ENCODE results near the gene KCNQ2. TPM values are rescaled to one million over a fixed set of nuclear protein-coding genes. Genes with fewer than 3 reads are reported as not detected.
A peak's percentile ranks its signal among the peaks of the same experiment; 100 is the strongest.

Gene KCNQ2
- total RNA-seq, 1 donor from 2014 or later, result 11.5 TPM

- Histone ChIP-seq H3K4me2 (ENCODE audit: low read length) (peak overlapping the region; percentile 8), H3K9ac (ENCODE audit: low read length) (no peak overlapping the region), H3K36me3 (ENCODE audit: insufficient read depth, low read length) (no peaks in the 10 kb centered on the region), H3K4me1 (ENCODE audit: insufficient read depth, low read length) (no peaks in the 10 kb centered on the region), H3K27me3 (ENCODE audit: insufficient read depth, low read length) (peaks cover 14% of the 10 kb centered on the region), H3K27ac (ENCODE audit: low read depth, low read length) (no peak overlapping the region), H3K4me3 (ENCODE audit: insufficient read depth, low read depth, low read length) (no peak overlapping the region), H3K79me2 (ENCODE audit: insufficient read depth, low read length) (no peaks in the 10 kb centered on the region), H2AFZ (ENCODE audit: low read depth, low read length) (no peak overlapping the region), H4K20me1 (ENCODE audit: insufficient read depth, low read length) (no peaks in the 10 kb centered on the region), H3K9me3 (ENCODE audit: insufficient read depth, low read depth, low read length) (peaks cover 16% of the 10 kb centered on the region)
- Mint-ChIP-seq H3K36me3 (ENCODE audit: low read depth, unreplicated experiment) (no peaks in the 10 kb centered on the region), H3K9me3 (ENCODE audit: unreplicated experiment) (peaks cover 14% of the 10 kb centered on the region), H3K4me1 (ENCODE audit: low read depth, unreplicated experiment) (no peaks in the 10 kb centered on the region), H3K27me3 (ENCODE audit: low read depth, unreplicated experiment) (peaks cover 19% of the 10 kb centered on the region), H3K4me3 (ENCODE audit: unreplicated experiment) (no peak overlapping the region), H3K27ac (ENCODE audit: unreplicated experiment) (no peak overlapping the region)
- TF ChIP-seq CTCF (IDR thresholded peaks at IDR 0.05; ENCODE audit: insufficient read depth, low read depth, low read length) (no peak), EZH2 (IDR thresholded peaks at IDR 0.05; ENCODE audit: insufficient read depth, low read length) (no peak)
- FAIRE-seq, result no peak
- no peak for DNase-seq (ENCODE audit: low read depth)
Measured at GRCh38 chr20:63501818-63502670, 29.6 kb upstream of the KCNQ2 start.

DNA sequence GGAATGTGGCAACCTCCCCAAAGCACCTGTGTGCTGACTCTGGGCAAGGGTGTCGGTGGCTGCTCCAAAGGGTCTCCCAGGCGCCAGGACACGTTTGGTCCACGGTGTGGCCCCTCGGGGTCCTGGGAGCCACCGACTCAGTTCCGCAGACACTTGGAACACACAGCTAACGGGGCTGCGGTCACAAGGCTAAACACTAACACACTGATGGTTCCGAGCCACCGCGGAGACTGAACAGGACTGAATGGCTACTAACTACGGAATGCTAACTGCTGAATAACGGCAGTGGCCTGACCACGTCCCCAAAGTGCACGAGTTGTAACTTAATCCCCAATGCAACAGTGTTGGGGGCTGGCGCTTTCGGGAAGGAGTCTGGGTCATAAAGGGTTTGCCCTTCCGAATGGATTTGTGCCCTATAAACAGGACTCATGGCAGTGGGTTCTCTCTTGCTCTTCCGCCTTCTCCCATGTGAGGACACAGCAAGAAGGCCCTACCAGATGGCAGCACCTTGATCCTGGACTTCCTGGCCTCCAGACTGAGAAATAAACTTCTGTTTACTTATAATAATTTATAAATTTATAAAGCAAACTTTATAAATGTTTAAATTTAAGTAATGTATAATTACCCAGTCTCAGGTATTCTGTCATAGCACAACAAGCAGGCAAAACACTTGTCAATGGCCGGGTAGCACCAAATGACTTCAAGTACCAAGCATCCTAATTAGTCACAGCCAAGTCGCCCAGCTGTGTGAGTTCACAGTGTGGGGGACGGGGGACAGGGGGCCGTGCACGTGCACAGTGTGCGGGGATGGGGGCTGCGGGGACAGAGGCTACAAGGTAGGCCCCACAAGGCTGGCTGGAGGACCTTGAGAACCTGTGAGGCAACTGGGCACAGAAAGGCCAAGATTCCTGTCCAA lies 28.7 kb upstream of the KCNQ2 start:
- no peak for TF ChIP-seq CTCF (IDR thresholded peaks at IDR 0.05; ENCODE audit: insufficient read depth, low read depth, low read length)
- no peak for TF ChIP-seq EZH2 (IDR thresholded peaks at IDR 0.05; ENCODE audit: insufficient read depth, low read length)
- Mint-ChIP-seq H3K27me3 (ENCODE audit: low read depth, unreplicated experiment) (peaks cover 16% of the 10 kb centered on the region), H3K36me3 (ENCODE audit: low read depth, unreplicated experiment) (no peaks in the 10 kb centered on the region), H3K9me3 (ENCODE audit: unreplicated experiment) (peaks cover 10% of the 10 kb centered on the region), H3K4me3 (ENCODE audit: unreplicated experiment) (peak overlapping the region; percentile 60), H3K27ac (ENCODE audit: unreplicated experiment) (no peak overlapping the region), H3K4me1 (ENCODE audit: low read depth, unreplicated experiment) (no peaks in the 10 kb centered on the region)
- Histone ChIP-seq H3K4me3 (ENCODE audit: insufficient read depth, low read depth, low read length) (no peak overlapping the region), H3K36me3 (ENCODE audit: insufficient read depth, low read length) (no peaks in the 10 kb centered on the region), H3K4me1 (ENCODE audit: insufficient read depth, low read length) (no peaks in the 10 kb centered on the region), H3K4me2 (ENCODE audit: low read length) (no peak overlapping the region), H3K27me3 (ENCODE audit: insufficient read depth, low read length) (peaks cover 14% of the 10 kb centered on the region), H3K27ac (ENCODE audit: low read depth, low read length) (no peak overlapping the region), H4K20me1 (ENCODE audit: insufficient read depth, low read length) (no peaks in the 10 kb centered on the region), H2AFZ (ENCODE audit: low read depth, low read length) (no peak overlapping the region), H3K9me3 (ENCODE audit: insufficient read depth, low read depth, low read length) (peaks cover 16% of the 10 kb centered on the region), H3K9ac (ENCODE audit: low read length) (no peak overlapping the region), H3K79me2 (ENCODE audit: insufficient read depth, low read length) (no peaks in the 10 kb centered on the region)
- DNase-seq (ENCODE audit: low read depth) (no peak), FAIRE-seq (no peak)
